HFF-Myc (cell line): ENCODE results near the gene TENM4.

Experiments
- DNase-seq: peaks from one replicate; pipeline ENCODE4 v3.0.0-alpha.2; 2011; ENCODE audit warnings: low read depth; ENCODE audit errors: extremely low read depth
- H3K4me3 ChIP-seq: replicated peaks from 2 replicates; pipeline ENCODE4 v1.5.1; 2011; ENCODE audit warnings: low read depth, mild to moderate bottlenecking, control low read depth, low read length
- CTCF ChIP-seq: IDR thresholded peaks from 2 replicates; pipeline ENCODE4 v1.5.1; 2012; ENCODE audit warnings: mild to moderate bottlenecking, low read depth, low read length, control low read depth; ENCODE audit errors: missing control alignments

Gene TENM4

DNA sequence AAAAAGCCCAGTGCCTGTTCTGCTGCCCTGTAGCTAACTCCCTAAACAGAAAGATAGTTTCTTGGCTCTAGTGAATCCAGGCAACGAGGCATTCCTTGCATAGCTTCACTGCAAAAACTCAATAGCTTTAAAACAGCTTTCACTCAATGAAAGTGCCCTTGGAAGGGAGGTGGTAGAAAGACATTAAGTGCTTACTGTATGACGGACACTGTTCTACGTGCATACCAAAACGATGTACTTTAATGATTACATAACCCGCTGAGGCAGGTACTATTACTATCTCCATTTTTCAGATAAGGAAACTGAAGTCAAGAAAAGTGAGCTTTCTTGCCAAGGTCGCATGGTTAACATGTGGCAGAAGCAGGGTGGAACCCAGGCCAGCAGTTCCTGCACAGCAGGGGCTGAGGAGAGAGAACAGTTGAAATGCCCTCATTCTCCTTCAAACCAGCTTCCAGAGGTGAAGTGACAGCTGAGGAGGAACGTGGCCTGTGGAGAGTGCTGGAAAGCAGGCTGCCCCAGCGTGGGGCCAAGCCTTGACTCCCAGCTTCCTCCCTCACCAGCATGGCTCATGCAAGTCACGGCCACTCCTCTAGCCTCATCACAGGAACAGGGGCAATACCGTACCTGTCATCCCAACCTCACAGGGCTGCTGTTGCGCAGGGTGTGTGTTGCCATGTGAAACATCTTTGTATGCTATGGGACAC is 638.6 kb downstream of the TENM4 start:
- TF ChIP-seq CTCF: no peak
- H3K4me3 ChIP-seq: no peak overlapping the region
- no peak for DNase-seq

DNA sequence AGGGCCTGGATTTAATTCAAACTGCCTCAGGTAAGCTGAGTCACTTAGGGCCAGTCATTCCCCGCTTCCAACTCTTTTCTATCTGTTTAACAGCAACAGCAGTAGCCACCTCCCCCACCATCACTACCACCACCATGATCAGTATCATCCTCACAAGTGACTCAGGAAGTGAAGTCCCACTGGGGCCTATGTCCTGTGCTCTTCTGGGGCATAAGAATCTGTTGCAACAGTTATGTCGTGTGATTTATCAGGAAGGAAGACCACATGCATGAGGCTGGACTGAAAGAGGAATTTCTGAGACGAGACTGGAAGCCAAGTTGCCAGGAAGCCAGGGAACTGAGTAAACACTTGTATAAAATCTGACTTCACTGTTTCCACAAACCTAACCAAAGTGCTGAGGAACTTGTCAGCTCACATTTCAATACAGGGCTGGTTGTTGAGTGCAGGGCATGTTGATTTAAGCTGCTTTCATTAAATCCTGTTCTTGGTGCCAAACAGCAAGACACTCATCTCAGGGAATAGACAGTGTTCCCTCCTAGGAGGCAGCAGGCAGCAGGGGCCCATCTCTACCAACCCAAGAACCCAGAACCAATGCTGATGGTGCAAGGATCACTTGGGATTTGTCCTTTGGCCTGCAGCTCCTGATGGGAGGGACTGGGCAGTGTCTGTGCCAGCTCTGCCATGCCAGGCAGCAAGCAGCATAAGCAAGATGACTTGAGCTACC is 639.5 kb downstream of the TENM4 start:
- no peak overlapping the region for H3K4me3 ChIP-seq
- DNase-seq: peak; percentile 88
- TF ChIP-seq CTCF: no peak

DNA sequence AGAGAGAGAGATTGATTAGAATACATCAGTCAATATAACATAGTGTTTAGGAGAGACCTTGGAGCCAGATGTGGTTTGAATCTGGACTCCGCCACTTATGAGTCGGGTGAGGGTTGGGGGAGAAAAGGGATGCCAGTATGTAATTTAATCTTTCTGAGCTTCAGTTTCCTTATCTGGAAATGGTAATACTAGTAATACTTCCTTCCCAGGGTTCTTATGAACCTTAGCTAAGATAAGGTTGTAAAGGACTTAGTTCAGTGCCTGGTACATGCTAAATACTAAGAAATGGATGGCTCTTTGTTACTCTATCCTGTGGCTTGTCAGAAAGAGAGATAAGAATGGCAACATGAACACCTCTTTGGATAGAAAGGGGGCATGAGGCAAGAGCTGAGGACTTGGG is 640.1 kb downstream of the TENM4 start:
- no peak for TF ChIP-seq CTCF
- H3K4me3 ChIP-seq: no peak overlapping the region
- no peak for DNase-seq

DNA sequence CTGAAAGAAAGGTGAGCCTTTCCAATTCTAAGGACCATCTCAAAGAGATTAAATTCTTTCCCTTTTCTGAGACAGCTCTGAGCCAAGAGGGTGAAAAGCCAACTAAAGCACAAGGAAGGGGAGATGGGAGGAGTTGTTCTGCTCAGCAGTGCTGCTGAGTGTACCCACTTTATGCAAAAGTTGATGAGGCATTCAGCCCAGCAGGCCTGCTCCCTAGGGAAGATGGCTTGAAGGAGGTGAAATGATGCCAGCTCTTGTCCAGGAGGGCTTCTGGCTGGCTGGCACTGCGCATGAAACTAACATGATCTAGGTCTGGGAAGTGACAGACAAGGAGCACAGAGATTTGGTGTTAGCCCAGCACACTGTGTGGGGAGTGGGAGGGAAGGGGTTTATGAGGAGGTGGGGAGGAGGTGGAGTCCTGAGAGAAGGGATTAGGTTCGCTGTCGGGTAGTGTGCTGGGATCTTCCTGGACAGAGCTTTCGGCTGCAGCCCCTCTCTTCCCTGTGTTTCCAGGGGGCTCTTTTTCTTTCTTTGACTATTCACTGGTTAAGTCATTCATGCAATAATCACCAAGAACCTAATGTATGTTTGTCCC is 640.6 kb downstream of the TENM4 start:
- TF ChIP-seq CTCF: no peak
- H3K4me3 ChIP-seq: no peak overlapping the region
- DNase-seq: no peak

- no peak for DNase-seq
- no peak overlapping the region for H3K4me3 ChIP-seq
- peak; percentile 86 for TF ChIP-seq CTCF
These were observed 642.2 kb downstream of the TENM4 start for GRCh38 chr11:78798663-78799062.

GRCh38 chr11:78797559-78797958 is 643.3 kb downstream of the TENM4 start:
- no peak overlapping the region for H3K4me3 ChIP-seq
- DNase-seq: no peak
- TF ChIP-seq CTCF: no peak
